Parathyroid adenoma (tissue), 2 donors: ENCODE measurements around the gene CBLN3.

Experiments used
- H2AFZ ChIP-seq: fragments of 300-600 bp; sonication (generic); one replicate; pipeline ENCODE4 v1.7.0; 2017; ENCODE audit warnings: antibody characterized with exemption, mild to moderate bottlenecking
- H3K27ac ChIP-seq: fragments of 300-600 bp; sonication (generic); one replicate; pipeline ENCODE4 v1.7.0; 2017
- H3K27me3 ChIP-seq: fragments of 300-600 bp; sonication (generic); one replicate; pipeline ENCODE4 v1.7.0; 2017; ENCODE audit warnings: low read length; ENCODE audit not compliant: control insufficient read depth, insufficient read depth
- H3K36me3 ChIP-seq: fragments of 300-600 bp; sonication (generic); one replicate; pipeline ENCODE4 v1.7.0; 2017; ENCODE audit warnings: low read length; ENCODE audit not compliant: control insufficient read depth, insufficient read depth
- H3K4me1 ChIP-seq: fragments of 300-600 bp; sonication (generic); one replicate; pipeline ENCODE4 v1.7.0; 2017; ENCODE audit warnings: control low read depth
- H3K4me2 ChIP-seq: fragments of 300-600 bp; sonication (generic); one replicate; pipeline ENCODE4 v1.7.0; 2017; ENCODE audit warnings: low read length
- H3K4me3 ChIP-seq: fragments of 300-600 bp; sonication (generic); one replicate; pipeline ENCODE4 v1.7.0; 2017; ENCODE audit warnings: low read depth, low read length
- H3K79me2 ChIP-seq: fragments of 300-600 bp; sonication (generic); one replicate; pipeline ENCODE4 v1.7.0; 2017; ENCODE audit warnings: control low read depth
- H3K9ac ChIP-seq: fragments of 300-600 bp; sonication (generic); one replicate; pipeline ENCODE4 v1.7.0; 2017; ENCODE audit warnings: mild to moderate bottlenecking
- H3K9me3 ChIP-seq: fragments of 300-600 bp; sonication (generic); one replicate; pipeline ENCODE4 v1.7.0; 2017; ENCODE audit warnings: low read length; ENCODE audit not compliant: control insufficient read depth
- CTCF ChIP-seq: fragments of 300-600 bp; sonication (generic); IDR thresholded peaks from one replicate; pipeline ENCODE4 v1.7.0; 2017; ENCODE audit warnings: antibody characterized with exemption, mild to moderate bottlenecking
- donor health status: primary hyperparathyroidism.

CBLN3 gene

GRCh38 chr14:24416254-24416931 is 13.1 kb downstream of the CBLN3 start:
- H3K27me3 ChIP-seq = no peaks in the 10 kb centered on the region
- peaks cover 6% of the 10 kb centered on the region for H3K4me1 ChIP-seq
- no peak for TF ChIP-seq CTCF
- H3K36me3 ChIP-seq = no peaks in the 10 kb centered on the region
- H2AFZ ChIP-seq = no peak overlapping the region
- H3K9ac ChIP-seq = no peak overlapping the region
- no peaks in the 10 kb centered on the region for H3K79me2 ChIP-seq
- no peak overlapping the region for H3K4me3 ChIP-seq
- H3K4me2 ChIP-seq = no peak overlapping the region
- H3K27ac ChIP-seq = no peak overlapping the region
- no peaks in the 10 kb centered on the region for H3K9me3 ChIP-seq

GRCh38 chr14:24415421-24416253 is 13.8 kb downstream of the CBLN3 start:
- Histone ChIP-seq H3K27ac (no peak overlapping the region), H3K36me3 (no peaks in the 10 kb centered on the region), H3K9ac (no peak overlapping the region), H3K79me2 (no peaks in the 10 kb centered on the region), H3K4me1 (peaks cover 6% of the 10 kb centered on the region), H3K4me3 (no peak overlapping the region), H3K27me3 (no peaks in the 10 kb centered on the region), H3K4me2 (no peak overlapping the region), H3K9me3 (no peaks in the 10 kb centered on the region), H2AFZ (no peak overlapping the region)
- no peak for TF ChIP-seq CTCF

- Histone ChIP-seq H3K79me2 (no peaks in the 10 kb centered on the region), H3K4me1 (peaks cover 6% of the 10 kb centered on the region), H3K4me3 (no peak overlapping the region), H3K4me2 (no peak overlapping the region), H3K9me3 (no peaks in the 10 kb centered on the region), H3K27ac (no peak overlapping the region), H3K36me3 (no peaks in the 10 kb centered on the region), H3K27me3 (no peaks in the 10 kb centered on the region), H2AFZ (no peak overlapping the region), H3K9ac (no peak overlapping the region)
- TF ChIP-seq CTCF = no peak
These were observed 14.6 kb downstream of the CBLN3 start for GRCh38 chr14:24414732-24415420.

GRCh38 chr14:24414077-24414476 is 15.4 kb downstream of the CBLN3 start:
- H3K4me2 ChIP-seq = no peak overlapping the region
- H3K79me2 ChIP-seq = no peaks in the 10 kb centered on the region
- H3K36me3 ChIP-seq = no peaks in the 10 kb centered on the region
- no peak overlapping the region for H3K4me3 ChIP-seq
- H3K4me1 ChIP-seq = peaks cover 6% of the 10 kb centered on the region
- H3K9ac ChIP-seq = no peak overlapping the region
- no peak overlapping the region for H3K27ac ChIP-seq
- no peaks in the 10 kb centered on the region for H3K27me3 ChIP-seq
- H3K9me3 ChIP-seq = no peaks in the 10 kb centered on the region
- no peak overlapping the region for H2AFZ ChIP-seq
- no peak for TF ChIP-seq CTCF
